ENCODE results near the gene ENOX1.

DNA sequence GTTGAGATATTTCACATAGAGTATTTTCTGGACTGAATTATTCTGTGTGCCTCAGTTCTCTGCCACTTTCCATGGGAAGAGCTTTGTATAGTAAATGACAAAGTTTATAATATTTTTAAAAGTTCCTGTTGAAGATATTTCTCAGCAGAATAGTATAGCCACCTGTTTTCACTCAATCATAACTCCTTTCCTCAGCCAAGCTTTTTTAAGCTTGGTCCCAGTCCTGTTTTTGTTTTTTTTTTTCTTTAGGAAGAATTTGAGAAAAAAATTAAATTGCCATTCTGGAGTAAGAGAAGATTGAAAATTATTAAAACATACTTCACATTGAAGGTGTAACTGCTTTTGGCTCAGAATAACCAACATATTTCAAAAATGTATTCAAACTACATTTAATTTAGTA is 55.5 kb downstream of the ENOX1 start:
- TF ChIP-seq, protein P1, sequence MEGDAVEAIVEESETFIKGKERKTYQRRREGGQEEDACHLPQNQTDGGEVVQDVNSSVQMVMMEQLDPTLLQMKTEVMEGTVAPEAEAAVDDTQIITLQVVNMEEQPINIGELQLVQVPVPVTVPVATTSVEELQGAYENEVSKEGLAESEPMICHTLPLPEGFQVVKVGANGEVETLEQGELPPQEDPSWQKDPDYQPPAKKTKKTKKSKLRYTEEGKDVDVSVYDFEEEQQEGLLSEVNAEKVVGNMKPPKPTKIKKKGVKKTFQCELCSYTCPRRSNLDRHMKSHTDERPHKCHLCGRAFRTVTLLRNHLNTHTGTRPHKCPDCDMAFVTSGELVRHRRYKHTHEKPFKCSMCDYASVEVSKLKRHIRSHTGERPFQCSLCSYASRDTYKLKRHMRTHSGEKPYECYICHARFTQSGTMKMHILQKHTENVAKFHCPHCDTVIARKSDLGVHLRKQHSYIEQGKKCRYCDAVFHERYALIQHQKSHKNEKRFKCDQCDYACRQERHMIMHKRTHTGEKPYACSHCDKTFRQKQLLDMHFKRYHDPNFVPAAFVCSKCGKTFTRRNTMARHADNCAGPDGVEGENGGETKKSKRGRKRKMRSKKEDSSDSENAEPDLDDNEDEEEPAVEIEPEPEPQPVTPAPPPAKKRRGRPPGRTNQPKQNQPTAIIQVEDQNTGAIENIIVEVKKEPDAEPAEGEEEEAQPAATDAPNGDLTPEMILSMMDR (conservative IDR thresholded peaks at IDR 0.05; ENCODE audit: low read depth, low read length), result no peak
- TF ChIP-seq EZH2 (IDR thresholded peaks at IDR 0.05; ENCODE audit: low read length, unreplicated experiment), result no peak
